ENCODE measurements around the gene CFAP99. TPM values are rescaled to one million over a fixed set of nuclear protein-coding genes. Genes with fewer than 3 reads are reported as not detected.

Gene CFAP99
- total and polyA plus RNA-seq, 2 donors (not counting 1 experiment from before 2014, with no cell fraction given): not detected

DNA sequence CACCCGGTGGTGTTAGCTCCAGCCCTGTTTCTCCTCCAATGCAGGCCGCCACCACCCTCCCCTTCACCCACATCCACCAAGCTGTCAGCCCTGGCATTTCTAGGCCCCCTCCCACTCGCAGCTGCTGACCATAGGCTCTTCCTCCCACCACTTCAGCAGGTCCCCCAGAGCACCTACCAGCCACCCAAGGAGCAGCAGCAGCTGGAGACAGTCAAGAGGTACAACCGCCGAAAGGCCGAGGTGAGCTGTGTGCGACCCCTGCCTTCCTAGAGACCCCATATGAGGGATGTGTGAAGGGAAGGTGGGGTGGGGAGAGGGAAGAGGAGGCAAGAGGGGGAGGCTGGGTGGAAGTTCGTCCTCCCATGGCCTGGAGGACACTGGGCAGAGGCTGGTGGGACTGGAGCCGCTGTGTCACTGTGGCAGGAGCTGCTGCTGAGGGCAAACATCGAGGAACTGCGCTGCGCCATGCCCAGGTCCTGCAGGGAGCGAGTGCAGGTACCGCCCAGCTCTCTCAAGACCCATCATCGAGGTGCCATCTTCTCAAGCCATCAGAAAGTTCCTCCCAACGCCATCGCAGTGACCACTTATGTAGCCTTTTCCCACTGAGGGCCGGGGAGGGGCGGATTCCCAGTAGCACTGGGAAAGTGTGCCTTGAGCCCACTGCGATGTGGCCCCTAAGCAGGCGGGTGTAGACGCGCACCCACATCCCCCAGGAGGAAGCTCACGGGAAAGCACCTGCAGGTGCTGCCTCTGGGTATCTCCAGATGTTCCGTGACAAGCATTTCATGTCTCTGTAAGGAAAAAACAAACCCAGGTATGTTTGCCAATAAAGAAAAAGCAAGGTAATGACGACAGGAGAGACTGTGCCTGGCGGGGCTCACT lies 31.0 kb downstream of the CFAP99 start:
- intact Hi-C loops (cut with micrococcal nuclease): no loop called here
- Histone ChIP-seq H3K4me1 (ENCODE audit: control insufficient read depth in 2 of 2, insufficient read depth in 2 of 2, low read length in 2 of 2) (no peaks in the 10 kb centered on the region), H3K4me2 (replicated peaks; ENCODE audit: low read depth, low read length, poor library complexity, severe bottlenecking) (no peak overlapping the region), H3K4me3 (ENCODE audit: control extremely low read depth in 1 of 5, extremely low read depth in 1 of 5, insufficient read depth in 1 of 5, low read depth in 2 of 5, low read length in 4 of 5) (no peak overlapping the region), H4K20me1 (ENCODE audit: control insufficient read depth, insufficient read depth, low read length, poor library complexity, severe bottlenecking) (no peaks in the 10 kb centered on the region), H3K36me3 (replicated peaks in 1 of 2; ENCODE audit: control extremely low read depth in 1 of 2, control insufficient read depth in 1 of 2, extremely low read depth in 1 of 2, insufficient read depth in 2 of 2, low read length in 1 of 2) (no peaks in the 10 kb centered on the region), H3K9ac (ENCODE audit: low read length) (no peak overlapping the region), H3K27me3 (replicated peaks in 1 of 4; ENCODE audit: control extremely low read depth in 1 of 4, control insufficient read depth in 3 of 4, insufficient read depth in 4 of 4, low read length in 3 of 4) (no peaks in the 10 kb centered on the region), H3K9me3 (ENCODE audit: control extremely low read depth in 1 of 3, control insufficient read depth in 2 of 3, insufficient read depth in 1 of 3, low read length in 2 of 3) (no peaks in the 10 kb centered on the region), H3K27ac (ENCODE audit: low read length in 2 of 2) (no peak overlapping the region), H2AFZ (ENCODE audit: insufficient read depth, low read depth, low read length, poor library complexity, severe bottlenecking) (no peak overlapping the region), H3K79me2 (ENCODE audit: control insufficient read depth, insufficient read depth, low read length) (no peaks in the 10 kb centered on the region)
- no peak for TF ChIP-seq CTCF (IDR thresholded peaks at IDR 0.05)
- TF ChIP-seq EZH2 (IDR thresholded peaks at IDR 0.05; ENCODE audit: borderline replicate concordance, insufficient read depth, low read depth, low read length, poor library complexity, severe bottlenecking): no peak
- CTCF ChIA-PET: interaction anchor here (0.9 to 1.5 kb wide), 2 partner anchors 31 to 230 kb away, joined by 3 to 5 read pairs; partner anchors contain the start of gene CFAP99
- no peak overlapping the region for H3K27ac Mint-ChIP-seq
- H3K27me3 Mint-ChIP-seq: no peaks in the 10 kb centered on the region
- no peaks in the 10 kb centered on the region for H3K9me3 Mint-ChIP-seq (ENCODE audit: insufficient read depth)
- ATAC-seq (ENCODE audit: low read depth) (no peak), DNase-seq (no peak)
- H3K4me1 Mint-ChIP-seq: no peaks in the 10 kb centered on the region
- H3K4me3 Mint-ChIP-seq: no peak overlapping the region
- POLR2A ChIA-PET: no interaction called here
- WGBS (ENCODE audit: insufficient coverage): 80% methylated on average over 27 of the region's 27 CpGs

DNA sequence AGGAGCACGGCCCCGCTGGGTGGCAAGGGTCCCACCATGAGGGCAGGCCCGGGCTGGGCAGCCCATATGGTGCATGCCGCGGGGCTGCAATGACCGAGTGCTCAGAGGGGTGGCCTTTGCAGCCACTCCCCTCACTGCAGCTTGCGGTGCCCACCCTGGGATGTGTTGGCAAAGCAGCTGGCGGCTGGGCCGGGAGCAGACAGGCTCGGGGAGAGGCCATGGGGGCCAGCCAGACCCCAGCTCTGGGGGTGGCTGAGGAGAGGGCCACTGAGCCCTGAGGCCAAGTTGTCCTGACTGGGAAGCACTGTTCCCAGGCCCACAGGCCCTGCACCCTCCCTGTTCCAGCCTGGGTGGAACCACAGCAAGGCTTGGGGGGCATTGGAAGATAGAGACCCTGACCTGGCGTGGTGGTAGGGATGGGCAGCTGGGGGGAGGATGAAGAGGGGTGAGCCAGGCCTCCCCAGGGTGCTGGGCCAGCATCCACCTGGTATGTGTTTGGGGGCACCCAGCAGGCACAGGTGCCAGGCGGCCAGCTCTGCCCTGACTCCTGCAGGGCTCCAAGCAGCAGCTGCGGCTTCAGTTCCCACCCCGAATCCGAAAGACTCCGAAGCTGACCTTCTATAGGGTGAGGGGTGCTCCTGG lies 31.8 kb downstream of the CFAP99 start:
- no peak overlapping the region for H3K4me2 ChIP-seq (replicated peaks; ENCODE audit: low read depth, low read length, poor library complexity, severe bottlenecking)
- POLR2A ChIA-PET: no interaction called here
- H3K4me1 ChIP-seq (ENCODE audit: control insufficient read depth in 2 of 2, insufficient read depth in 2 of 2, low read length in 2 of 2): no peaks in the 10 kb centered on the region
- no peak overlapping the region for H2AFZ ChIP-seq (ENCODE audit: insufficient read depth, low read depth, low read length, poor library complexity, severe bottlenecking)
- H3K27me3 ChIP-seq (replicated peaks in 1 of 4; ENCODE audit: control extremely low read depth in 1 of 4, control insufficient read depth in 3 of 4, insufficient read depth in 4 of 4, low read length in 3 of 4): no peaks in the 10 kb centered on the region
- 87% methylated on average over 16 of the region's 16 CpGs for WGBS (ENCODE audit: insufficient coverage)
- Mint-ChIP-seq H3K27me3 (no peaks in the 10 kb centered on the region), H3K4me1 (no peaks in the 10 kb centered on the region), H3K9me3 (ENCODE audit: insufficient read depth) (no peaks in the 10 kb centered on the region), H3K27ac (no peak overlapping the region), H3K4me3 (no peak overlapping the region)
- H3K4me3 ChIP-seq (ENCODE audit: control extremely low read depth in 1 of 5, extremely low read depth in 1 of 5, insufficient read depth in 1 of 5, low read depth in 2 of 5, low read length in 4 of 5): no peak overlapping the region
- intact Hi-C loops (cut with micrococcal nuclease): no loop called here
- DNase-seq (no peak), ATAC-seq (ENCODE audit: low read depth) (no peak)
- CTCF ChIA-PET: no interaction called here
- H4K20me1 ChIP-seq (ENCODE audit: control insufficient read depth, insufficient read depth, low read length, poor library complexity, severe bottlenecking): no peaks in the 10 kb centered on the region
- H3K79me2 ChIP-seq (ENCODE audit: control insufficient read depth, insufficient read depth, low read length): no peaks in the 10 kb centered on the region
- H3K36me3 ChIP-seq (replicated peaks in 1 of 2; ENCODE audit: control extremely low read depth in 1 of 2, control insufficient read depth in 1 of 2, extremely low read depth in 1 of 2, insufficient read depth in 2 of 2, low read length in 1 of 2): no peaks in the 10 kb centered on the region
- TF ChIP-seq CTCF (IDR thresholded peaks at IDR 0.05): no peak
- no peak for TF ChIP-seq EZH2 (IDR thresholded peaks at IDR 0.05; ENCODE audit: borderline replicate concordance, insufficient read depth, low read depth, low read length, poor library complexity, severe bottlenecking)
- H3K27ac ChIP-seq (ENCODE audit: low read length in 2 of 2): no peak overlapping the region
- no peak overlapping the region for H3K9ac ChIP-seq (ENCODE audit: low read length)
- no peaks in the 10 kb centered on the region for H3K9me3 ChIP-seq (ENCODE audit: control extremely low read depth in 1 of 3, control insufficient read depth in 2 of 3, insufficient read depth in 1 of 3, low read length in 2 of 3)

All from B cell (primary cell).